ENCODE measurements around the gene HYLS1. TPM values are rescaled to one million over a fixed set of nuclear protein-coding genes. Genes with fewer than 3 reads are reported as not detected.

Gene HYLS1
- polyA plus RNA-seq, 1 donor: 6.5 TPM

DNA sequence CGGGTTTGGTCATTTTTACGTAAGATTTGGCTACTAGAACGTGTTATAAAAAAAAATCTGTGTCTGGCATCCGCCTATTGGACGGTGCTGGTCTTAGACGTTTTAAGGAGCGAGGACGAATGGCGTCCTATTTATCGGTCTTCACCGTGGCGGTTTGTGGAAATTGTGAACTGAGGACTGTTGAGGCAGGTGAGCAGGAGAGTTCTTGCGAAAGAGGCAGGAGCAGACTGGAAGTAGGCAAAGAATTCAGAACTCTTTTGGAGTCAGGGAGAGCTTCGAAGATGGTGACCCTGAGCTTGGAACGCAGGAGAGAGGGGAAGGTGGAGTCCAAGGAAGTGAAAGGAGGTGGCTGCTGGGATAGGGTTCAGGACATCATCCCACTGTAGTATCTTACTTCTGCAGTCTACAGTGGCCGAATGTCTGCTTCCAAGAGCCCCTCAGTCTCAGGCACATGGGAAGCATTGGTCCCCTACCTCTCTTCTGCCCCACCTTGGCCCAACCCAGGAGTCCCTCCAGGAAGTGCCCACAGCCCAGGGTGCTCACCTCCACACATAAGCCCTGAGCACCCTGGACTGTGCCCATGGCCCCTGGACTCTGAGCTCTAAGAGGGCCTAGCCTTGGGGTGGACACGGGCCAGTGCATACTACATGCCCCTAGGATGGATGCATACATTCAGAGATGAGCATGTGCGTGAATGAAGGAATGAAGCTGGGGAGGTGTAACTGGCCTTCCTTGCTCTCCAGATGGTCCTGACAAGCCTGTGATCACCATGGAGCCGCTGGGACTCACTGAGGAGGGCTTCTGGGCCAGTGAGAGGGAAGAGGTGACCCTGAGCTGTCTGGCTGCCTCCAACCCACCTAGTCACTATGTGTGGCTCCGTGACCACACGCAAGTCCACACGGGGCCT, 62.1 kb downstream of the HYLS1 start:
- 96% methylated on average over 4 of the region's 22 CpGs for WGBS (ENCODE audit: insufficient coverage, low lambda C conversion rate)

DNA sequence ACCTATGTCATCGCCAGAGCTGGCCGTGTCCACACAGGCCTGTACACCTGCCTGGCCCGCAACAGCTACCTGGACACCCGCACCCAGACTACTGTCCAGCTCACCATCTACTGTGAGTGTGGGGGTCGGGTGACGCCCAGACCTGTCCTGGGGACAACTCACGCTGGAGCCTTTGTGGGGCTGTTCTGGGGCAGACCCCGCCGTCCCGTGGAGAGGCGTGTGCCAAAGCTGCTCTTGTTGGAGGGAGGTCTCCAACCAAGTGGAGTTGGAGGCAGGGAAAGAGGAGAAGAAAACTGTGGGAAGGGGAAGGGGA, 62.7 kb downstream of the HYLS1 start:
- Histone ChIP-seq H3K36me3 (ENCODE audit: control insufficient read depth, insufficient read depth, low read length) (no peaks in the 10 kb centered on the region), H3K27ac (ENCODE audit: low read length) (no peak overlapping the region), H3K4me1 (ENCODE audit: control insufficient read depth, insufficient read depth, low read length) (no peaks in the 10 kb centered on the region), H3K9me3 (ENCODE audit: control insufficient read depth, low read depth, low read length) (no peaks in the 10 kb centered on the region), H3K4me3 (ENCODE audit: low read length) (no peak overlapping the region), H3K27me3 (ENCODE audit: control insufficient read depth, insufficient read depth, low read length) (no peaks in the 10 kb centered on the region)
- no peak for DNase-seq
- WGBS (ENCODE audit: insufficient coverage, low lambda C conversion rate): no CpG with 5 or more reads among the region's 11 CpGs

More for the DNA sequence above, 62.1 kb downstream of the HYLS1 start:
- H3K27ac ChIP-seq (ENCODE audit: low read length): no peak overlapping the region
- DNase-seq: no peak
- H3K36me3 ChIP-seq (ENCODE audit: control insufficient read depth, insufficient read depth, low read length): no peaks in the 10 kb centered on the region
- H3K4me1 ChIP-seq (ENCODE audit: control insufficient read depth, insufficient read depth, low read length): no peaks in the 10 kb centered on the region
- H3K4me3 ChIP-seq (ENCODE audit: low read length): no peak overlapping the region
- H3K9me3 ChIP-seq (ENCODE audit: control insufficient read depth, low read depth, low read length): no peaks in the 10 kb centered on the region
- H3K27me3 ChIP-seq (ENCODE audit: control insufficient read depth, insufficient read depth, low read length): no peaks in the 10 kb centered on the region

Other genes starting within 250 kb of the HYLS1 start
- gene ACRV1, start 206.8 kb upstream of the HYLS1 start, polyA plus RNA-seq: 0.27 TPM
- gene PATE1, start 141.4 kb upstream of the HYLS1 start, polyA plus RNA-seq: not detected
- 0.07 TPM for gene PATE2, start 108.8 kb upstream of the HYLS1 start, polyA plus RNA-seq
- not detected for gene PATE3, start 99.5 kb upstream of the HYLS1 start, polyA plus RNA-seq
- 0.04 TPM for gene PATE4, start 54.4 kb upstream of the HYLS1 start, polyA plus RNA-seq
- 16.2 TPM for gene PUS3, start 15.5 kb downstream of the HYLS1 start, polyA plus RNA-seq
- 2.0 TPM for gene DDX25, start 16.8 kb downstream of the HYLS1 start, polyA plus RNA-seq
- not detected for gene VSIG10L2, start 58.4 kb downstream of the HYLS1 start, polyA plus RNA-seq
- 22.8 TPM for gene CDON, start 175.2 kb downstream of the HYLS1 start, polyA plus RNA-seq

All from large intestine (tissue), 3 donors.